Keratinocyte (primary cell): ENCODE measurements around the gene NUDT12. TPM values are rescaled to one million over a fixed set of nuclear protein-coding genes. Genes with fewer than 3 reads are reported as not detected.

Source experiments
- DNase-seq: peaks from one replicate; pipeline ENCODE4 v3.0.0-alpha.2; 2011; ENCODE audit warnings: low read depth, missing footprints, low spot score
- FAIRE-seq: peaks from 2 replicates; lab custom pipeline; 2011; peaks lifted over from hg19 to GRCh38; lab: Jason Lieb, UNC
- H2AFZ ChIP-seq: 2 replicates; pipeline ENCODE4 v1.6.0; 2012; ENCODE audit warnings: low read length, control low read depth, inconsistent platforms; ENCODE audit not compliant: control insufficient read depth
- H3K27ac ChIP-seq: 2 replicates; pipeline ENCODE4 v1.5.1; 2011; ENCODE audit warnings: low read length; ENCODE audit not compliant: control insufficient read depth, insufficient read depth
- H3K27me3 ChIP-seq: 3 replicates; pipeline ENCODE4 v1.6.0; 2011; ENCODE audit warnings: low read length; ENCODE audit not compliant: control insufficient read depth, insufficient read depth; ENCODE audit errors: extremely low read depth
- H3K36me3 ChIP-seq, 2 experiments: 2 replicates in 1 of 2; 3 replicates in 1 of 2; pipeline ENCODE4 v1.5.1; 2011; ENCODE audit warnings: low read length in 2 of 2, mild to moderate bottlenecking in 1 of 2; ENCODE audit not compliant: control insufficient read depth in 2 of 2, insufficient read depth in 2 of 2; ENCODE audit errors: extremely low read depth in 1 of 2
- H3K4me1 ChIP-seq: 3 replicates; pipeline ENCODE4 v1.5.1; 2011; ENCODE audit warnings: low read length; ENCODE audit not compliant: control insufficient read depth, insufficient read depth; ENCODE audit errors: extremely low read depth
- H3K4me2 ChIP-seq: 3 replicates; pipeline ENCODE4 v1.6.0; 2011; ENCODE audit warnings: low read depth, low read length; ENCODE audit not compliant: control insufficient read depth, insufficient read depth; ENCODE audit errors: extremely low read depth
- H3K4me3 ChIP-seq, 3 experiments: fragments of 200-600 bp in 1 of 3; sonication (generic) in 1 of 3; 2 replicates in 2 of 3; 3 replicates in 1 of 3; pipeline ENCODE4 v1.5.1; 2011 to 2016; ENCODE audit warnings: low read length in 3 of 3, mild to moderate bottlenecking in 3 of 3, control low read depth in 2 of 3, inconsistent platforms in 1 of 3, low read depth in 1 of 3, mixed read lengths in 1 of 3, mixed run types in 1 of 3, moderate library complexity in 1 of 3; ENCODE audit not compliant: control insufficient read depth in 2 of 3, insufficient read depth in 2 of 3; ENCODE audit errors: extremely low read depth in 1 of 3
- H3K79me2 ChIP-seq: 2 replicates; pipeline ENCODE4 v1.6.0; 2012; ENCODE audit warnings: low read length; ENCODE audit not compliant: control insufficient read depth, insufficient read depth
- H3K9ac ChIP-seq: 3 replicates; pipeline ENCODE4 v1.6.0; 2011; ENCODE audit warnings: low read length; ENCODE audit not compliant: control insufficient read depth, insufficient read depth; ENCODE audit errors: extremely low read depth
- H3K9me1 ChIP-seq: 3 replicates; pipeline ENCODE4 v1.6.0; 2011; ENCODE audit warnings: low read length; ENCODE audit not compliant: control insufficient read depth, insufficient read depth; ENCODE audit errors: extremely low read depth
- H3K9me3 ChIP-seq: 2 replicates; pipeline ENCODE4 v1.5.1; 2012; ENCODE audit warnings: low read depth, low read length; ENCODE audit not compliant: control insufficient read depth
- H4K20me1 ChIP-seq: 3 replicates; pipeline ENCODE4 v1.6.0; 2011; ENCODE audit warnings: low read length; ENCODE audit not compliant: control insufficient read depth, insufficient read depth; ENCODE audit errors: extremely low read depth
- CTCF ChIP-seq, 3 experiments: IDR thresholded peaks in 1 of 3; conservative IDR thresholded peaks in 1 of 3; optimal IDR thresholded peaks in 1 of 3; 2 replicates in 2 of 3; 3 replicates in 1 of 3; pipeline versions ENCODE3 to v1.5.1; 2011; ENCODE audit warnings: low read length in 3 of 3, mild to moderate bottlenecking in 3 of 3, moderate library complexity in 2 of 3, control low read depth in 1 of 3, inconsistent platforms in 1 of 3; ENCODE audit not compliant: insufficient read depth in 2 of 3; ENCODE audit errors: extremely low read depth in 1 of 3
- EZH2 ChIP-seq: IDR thresholded peaks from one replicate; pipeline ENCODE4 v1.6.1; 2012; ENCODE audit warnings: inconsistent platforms, mild to moderate bottlenecking, low read length, moderate library complexity
- dilution Hi-C: fragments of 300-500 bp; cut with MboI; formaldehyde crosslinking; loops from one replicate; pipeline ENCODE4 v1.7.0; 2020; ENCODE audit warnings: low sequenced_read_pairs; ENCODE audit not compliant: extremely low pct_ligation_motif_present
- polyA plus RNA-seq, 5 experiments: library from polyadenylated mRNA; depleted of rRNA in 3 of 5; stranded (reverse) in 3 of 5; stranded (forward) in 1 of 5; unstranded in 1 of 5; fragments of >200 nt; gene quantifications; 1 replicate in 1 of 5; 2 replicates in 3 of 5; 3 replicates in 1 of 5; pipeline versions ENCODE4 v1.2.1 to v1.2.3, GENCODE V29; 2011 to 2012; ENCODE audit warnings: missing spikeins in 2 of 5, low read depth in 1 of 5, low replicate concordance in 1 of 5

The NUDT12 gene
- polyA plus RNA-seq, 1 donor (not counting 4 experiments of a cell fraction or from before 2014, with no cell fraction given): 17.6 TPM

GRCh38 chr5:103601314-103601713, 38.7 kb upstream of the NUDT12 start:
- Histone ChIP-seq H3K4me3 (no peak overlapping the region), H3K36me3 (no peaks in the 10 kb centered on the region), H3K79me2 (no peaks in the 10 kb centered on the region), H3K9me3 (no peaks in the 10 kb centered on the region), H3K27me3 (no peaks in the 10 kb centered on the region), H3K9ac (no peak overlapping the region), H3K4me1 (no peaks in the 10 kb centered on the region), H4K20me1 (no peaks in the 10 kb centered on the region), H3K27ac (no peak overlapping the region), H3K4me2 (no peak overlapping the region), H2AFZ (no peak overlapping the region), H3K9me1 (no peaks in the 10 kb centered on the region)
- TF ChIP-seq CTCF (optimal IDR thresholded peaks at IDR 0.05 in 1 of 3, IDR thresholded peaks at IDR 0.05 in 1 of 3, conservative IDR thresholded peaks at IDR 0.05 in 1 of 3; ENCODE audit: extremely low read depth in 1 of 3, insufficient read depth in 2 of 3, low read length in 3 of 3): no peak
- no peak for TF ChIP-seq EZH2
- dilution Hi-C loops: no loop called here
- no peak for DNase-seq
- FAIRE-seq: no peak

DNA sequence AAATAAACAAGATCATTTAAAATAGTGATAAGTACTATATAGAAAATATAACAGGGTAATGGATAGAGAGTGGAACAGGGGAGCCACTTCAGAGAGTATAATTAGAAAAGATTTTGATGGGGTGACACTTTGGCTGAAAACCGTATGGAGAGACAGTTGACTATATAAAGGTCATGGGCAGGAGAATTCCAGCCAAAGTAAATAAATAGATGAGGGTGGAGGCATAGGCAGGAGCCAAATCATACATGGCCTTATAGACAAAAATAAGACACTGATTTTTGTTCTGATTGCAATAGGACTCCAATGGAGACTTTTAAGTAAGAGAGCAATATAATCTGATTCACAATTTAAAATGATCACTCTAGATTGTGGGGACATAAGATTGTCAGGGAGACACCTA, 37.5 kb upstream of the NUDT12 start:
- no peak overlapping the region for H3K9ac ChIP-seq
- dilution Hi-C loops: no loop called here

More for the DNA sequence above, 37.5 kb upstream of the NUDT12 start:
- Histone ChIP-seq H3K79me2 (no peaks in the 10 kb centered on the region), H3K9me1 (no peaks in the 10 kb centered on the region), H3K27ac (no peak overlapping the region), H4K20me1 (no peaks in the 10 kb centered on the region), H2AFZ (no peak overlapping the region), H3K4me3 (no peak overlapping the region), H3K9me3 (no peaks in the 10 kb centered on the region), H3K27me3 (no peaks in the 10 kb centered on the region), H3K4me2 (no peak overlapping the region), H3K36me3 (no peaks in the 10 kb centered on the region), H3K4me1 (no peaks in the 10 kb centered on the region)
- TF ChIP-seq CTCF (optimal IDR thresholded peaks at IDR 0.05 in 1 of 3, IDR thresholded peaks at IDR 0.05 in 1 of 3, conservative IDR thresholded peaks at IDR 0.05 in 1 of 3; ENCODE audit: extremely low read depth in 1 of 3, insufficient read depth in 2 of 3, low read length in 3 of 3) (no peak), EZH2 (no peak)
- FAIRE-seq (no peak), DNase-seq (no peak)
